ENCODE measurements around the gene SLC51B. TPM values are rescaled to one million over a fixed set of nuclear protein-coding genes. Genes with fewer than 3 reads are reported as not detected.

Gene SLC51B
- total and polyA plus RNA-seq, 5 donors from 2014 or later = not detected

GRCh38 chr15:65054333-65055200 is 9.4 kb downstream of the SLC51B start:
- H3K4me1 Mint-ChIP-seq = peaks cover 0 to 8% (median 6%) of the 10 kb centered on the region in 4 donors
- no peak overlapping the region for H3K27ac Mint-ChIP-seq
- no peak for ATAC-seq (ENCODE audit: low read depth in 2 of 2)

GRCh38 chr15:65055201-65055870 is 10.1 kb downstream of the SLC51B start:
- ATAC-seq (ENCODE audit: low read depth in 2 of 2) (no peak), DNase-seq (no peak)
- no peak overlapping the region for H3K4me3 Mint-ChIP-seq
- no peak overlapping the region for H3K27ac Mint-ChIP-seq
- Histone ChIP-seq H3K27me3 (ENCODE audit: control insufficient read depth, insufficient read depth, low read length) (no peaks in the 10 kb centered on the region), H3K36me3 (ENCODE audit: control insufficient read depth, insufficient read depth, low read length) (no peaks in the 10 kb centered on the region), H3K4me3 (ENCODE audit: low read depth, low read length) (no peak overlapping the region), H3K9me3 (ENCODE audit: control insufficient read depth in 2 of 2, low read length in 2 of 2) (no peaks in the 10 kb centered on the region), H3K4me1 (ENCODE audit: control insufficient read depth, insufficient read depth, low read length, poor library complexity, severe bottlenecking) (no peaks in the 10 kb centered on the region), H3K27ac (ENCODE audit: insufficient read depth, low read length, poor library complexity, severe bottlenecking) (no peak overlapping the region)
- peaks cover 5% of the 10 kb centered on the region for H3K27me3 Mint-ChIP-seq
- H3K36me3 Mint-ChIP-seq = no peaks in the 10 kb centered on the region
- H3K4me1 Mint-ChIP-seq = no peaks in the 10 kb centered on the region
- H3K9me3 Mint-ChIP-seq = no peaks in the 10 kb centered on the region

More at GRCh38 chr15:65054333-65055200, 9.4 kb downstream of the SLC51B start:
- Histone ChIP-seq H3K27ac (ENCODE audit: insufficient read depth, low read length, poor library complexity, severe bottlenecking) (no peak overlapping the region), H3K9me3 (ENCODE audit: control insufficient read depth in 2 of 2, low read length in 2 of 2) (no peaks in the 10 kb centered on the region), H3K4me1 (ENCODE audit: control insufficient read depth, insufficient read depth, low read length, poor library complexity, severe bottlenecking) (peaks cover 3% of the 10 kb centered on the region), H3K36me3 (ENCODE audit: control insufficient read depth, insufficient read depth, low read length) (no peaks in the 10 kb centered on the region), H3K27me3 (ENCODE audit: control insufficient read depth, insufficient read depth, low read length) (no peaks in the 10 kb centered on the region), H3K4me3 (ENCODE audit: low read depth, low read length) (no peak overlapping the region)
- H3K4me3 Mint-ChIP-seq = no peak overlapping the region
- H3K27me3 Mint-ChIP-seq = peaks cover 6% of the 10 kb centered on the region
- H3K9me3 Mint-ChIP-seq = no peaks in the 10 kb centered on the region
- no peaks in the 10 kb centered on the region for H3K36me3 Mint-ChIP-seq
- peak; percentile 12 to 56 (median 32) for DNase-seq

- no peak overlapping the region for H3K4me3 ChIP-seq (ENCODE audit: low read depth, low read length)
- Mint-ChIP-seq H3K9me3 (no peaks in the 10 kb centered on the region), H3K27me3 (peaks cover 2% of the 10 kb centered on the region), H3K4me1 (no peaks in the 10 kb centered on the region), H3K36me3 (no peaks in the 10 kb centered on the region), H3K27ac (no peak overlapping the region), H3K4me3 (no peak overlapping the region)
- H3K4me1 ChIP-seq (ENCODE audit: control insufficient read depth, insufficient read depth, low read length, poor library complexity, severe bottlenecking) = no peaks in the 10 kb centered on the region
- no peak overlapping the region for H3K27ac ChIP-seq (ENCODE audit: insufficient read depth, low read length, poor library complexity, severe bottlenecking)
- no peaks in the 10 kb centered on the region for H3K9me3 ChIP-seq (ENCODE audit: control insufficient read depth in 2 of 2, low read length in 2 of 2)
- no peaks in the 10 kb centered on the region for H3K27me3 ChIP-seq (ENCODE audit: control insufficient read depth, insufficient read depth, low read length)
- no peaks in the 10 kb centered on the region for H3K36me3 ChIP-seq (ENCODE audit: control insufficient read depth, insufficient read depth, low read length)
- DNase-seq (no peak), ATAC-seq (ENCODE audit: low read depth in 2 of 2) (no peak)
Observed at GRCh38 chr15:65056106-65056505, 10.9 kb downstream of the SLC51B start.

GRCh38 chr15:65056868-65057548 is 11.8 kb downstream of the SLC51B start:
- DNase-seq (no peak), ATAC-seq (ENCODE audit: low read depth in 2 of 2) (no peak)
- Histone ChIP-seq H3K4me3 (ENCODE audit: low read depth, low read length) (no peak overlapping the region), H3K27ac (ENCODE audit: insufficient read depth, low read length, poor library complexity, severe bottlenecking) (no peak overlapping the region), H3K4me1 (ENCODE audit: control insufficient read depth, insufficient read depth, low read length, poor library complexity, severe bottlenecking) (no peaks in the 10 kb centered on the region), H3K36me3 (ENCODE audit: control insufficient read depth, insufficient read depth, low read length) (no peaks in the 10 kb centered on the region), H3K27me3 (ENCODE audit: control insufficient read depth, insufficient read depth, low read length) (no peaks in the 10 kb centered on the region), H3K9me3 (ENCODE audit: control insufficient read depth in 2 of 2, low read length in 2 of 2) (no peaks in the 10 kb centered on the region)
- no peaks in the 10 kb centered on the region for H3K4me1 Mint-ChIP-seq
- no peaks in the 10 kb centered on the region for H3K36me3 Mint-ChIP-seq
- no peaks in the 10 kb centered on the region for H3K9me3 Mint-ChIP-seq
- no peak overlapping the region for H3K27ac Mint-ChIP-seq
- H3K4me3 Mint-ChIP-seq = no peak overlapping the region
- H3K27me3 Mint-ChIP-seq = no peaks in the 10 kb centered on the region

GRCh38 chr15:65057549-65057940 is 12.4 kb downstream of the SLC51B start:
- Mint-ChIP-seq H3K27ac (no peak overlapping the region), H3K4me1 (no peaks in the 10 kb centered on the region), H3K4me3 (no peak overlapping the region), H3K9me3 (no peaks in the 10 kb centered on the region), H3K27me3 (no peaks in the 10 kb centered on the region), H3K36me3 (no peaks in the 10 kb centered on the region)
- Histone ChIP-seq H3K4me1 (ENCODE audit: control insufficient read depth, insufficient read depth, low read length, poor library complexity, severe bottlenecking) (no peaks in the 10 kb centered on the region), H3K27me3 (ENCODE audit: control insufficient read depth, insufficient read depth, low read length) (no peaks in the 10 kb centered on the region), H3K36me3 (ENCODE audit: control insufficient read depth, insufficient read depth, low read length) (no peaks in the 10 kb centered on the region), H3K4me3 (ENCODE audit: low read depth, low read length) (no peak overlapping the region), H3K27ac (ENCODE audit: insufficient read depth, low read length, poor library complexity, severe bottlenecking) (no peak overlapping the region), H3K9me3 (ENCODE audit: control insufficient read depth in 2 of 2, low read length in 2 of 2) (no peaks in the 10 kb centered on the region)
- ATAC-seq (ENCODE audit: low read depth in 2 of 2) (no peak), DNase-seq (no peak)

- Mint-ChIP-seq H3K9me3 (no peaks in the 10 kb centered on the region), H3K4me3 (no peak overlapping the region), H3K27me3 (peaks cover 5% of the 10 kb centered on the region), H3K4me1 (no peaks in the 10 kb centered on the region), H3K27ac (no peak overlapping the region), H3K36me3 (no peaks in the 10 kb centered on the region)
- no peaks in the 10 kb centered on the region for H3K9me3 ChIP-seq (ENCODE audit: control insufficient read depth in 2 of 2, low read length in 2 of 2)
- ATAC-seq (ENCODE audit: low read depth in 2 of 2) (no peak), DNase-seq (no peak)
- no peaks in the 10 kb centered on the region for H3K36me3 ChIP-seq (ENCODE audit: control insufficient read depth, insufficient read depth, low read length)
- H3K4me3 ChIP-seq (ENCODE audit: low read depth, low read length) = no peak overlapping the region
- H3K27ac ChIP-seq (ENCODE audit: insufficient read depth, low read length, poor library complexity, severe bottlenecking) = no peak overlapping the region
- H3K27me3 ChIP-seq (ENCODE audit: control insufficient read depth, insufficient read depth, low read length) = no peaks in the 10 kb centered on the region
- H3K4me1 ChIP-seq (ENCODE audit: control insufficient read depth, insufficient read depth, low read length, poor library complexity, severe bottlenecking) = no peaks in the 10 kb centered on the region
Observed at GRCh38 chr15:65058394-65059368, 13.5 kb downstream of the SLC51B start.

GRCh38 chr15:65059369-65059750 is 14.2 kb downstream of the SLC51B start:
- Mint-ChIP-seq H3K4me1 (no peaks in the 10 kb centered on the region), H3K36me3 (no peaks in the 10 kb centered on the region), H3K27me3 (peaks cover 10% of the 10 kb centered on the region), H3K4me3 (no peak overlapping the region), H3K9me3 (no peaks in the 10 kb centered on the region), H3K27ac (no peak overlapping the region)
- ATAC-seq (ENCODE audit: low read depth in 2 of 2) = no peak
- Histone ChIP-seq H3K27me3 (ENCODE audit: control insufficient read depth, insufficient read depth, low read length) (no peaks in the 10 kb centered on the region), H3K4me1 (ENCODE audit: control insufficient read depth, insufficient read depth, low read length, poor library complexity, severe bottlenecking) (no peaks in the 10 kb centered on the region), H3K4me3 (ENCODE audit: low read depth, low read length) (no peak overlapping the region), H3K36me3 (ENCODE audit: control insufficient read depth, insufficient read depth, low read length) (no peaks in the 10 kb centered on the region), H3K27ac (ENCODE audit: insufficient read depth, low read length, poor library complexity, severe bottlenecking) (no peak overlapping the region), H3K9me3 (ENCODE audit: control insufficient read depth in 2 of 2, low read length in 2 of 2) (no peaks in the 10 kb centered on the region)
- DNase-seq = no peak
